Measurements from ENCODE around the gene IL1RAP. TPM values are rescaled to one million over a fixed set of nuclear protein-coding genes. Genes with fewer than 3 reads are reported as not detected.
"Not testable (repeated sequence)": the region's sequence is repeated elsewhere in the genome, so short reads cannot be mapped to it uniquely, and the experiment has no call there.

IL1RAP gene
- total RNA-seq, 1 donor, result 18.1 TPM

GRCh38 chr3:190646996-190647395, 133.1 kb downstream of the IL1RAP start:
- H3K27me3 ChIP-seq (ENCODE audit: insufficient read depth, low read length), result no peaks in the 10 kb centered on the region

DNA sequence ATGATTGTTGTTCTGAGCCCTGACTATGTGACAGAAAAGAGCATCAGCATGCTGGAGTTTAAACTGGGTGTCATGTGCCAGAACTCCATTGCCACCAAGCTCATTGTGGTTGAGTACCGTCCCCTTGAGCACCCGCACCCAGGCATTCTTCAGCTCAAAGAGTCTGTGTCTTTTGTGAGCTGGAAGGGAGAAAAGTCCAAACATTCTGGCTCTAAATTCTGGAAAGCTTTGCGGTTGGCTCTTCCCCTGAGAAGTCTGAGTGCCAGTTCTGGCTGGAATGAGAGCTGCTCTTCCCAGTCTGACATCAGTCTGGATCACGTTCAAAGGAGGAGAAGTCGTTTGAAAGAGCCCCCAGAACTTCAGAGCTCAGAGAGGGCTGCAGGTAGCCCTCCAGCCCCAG, 142.0 kb downstream of the IL1RAP start:
- H3K4me1 ChIP-seq (ENCODE audit: insufficient read depth, low read length), result no peaks in the 10 kb centered on the region
- H3K4me3 ChIP-seq (ENCODE audit: low read length), result no peak overlapping the region
- H3K9me3 ChIP-seq (ENCODE audit: low read depth, low read length), result no peaks in the 10 kb centered on the region
- H3K27me3 ChIP-seq (ENCODE audit: insufficient read depth, low read length), result no peaks in the 10 kb centered on the region

More at GRCh38 chr3:190646996-190647395, 133.1 kb downstream of the IL1RAP start:
- Histone ChIP-seq H3K4me3 (ENCODE audit: low read length) (no peak overlapping the region), H3K9me3 (ENCODE audit: low read depth, low read length) (no peaks in the 10 kb centered on the region), H3K4me1 (ENCODE audit: insufficient read depth, low read length) (no peaks in the 10 kb centered on the region)

- Histone ChIP-seq H3K9me3 (ENCODE audit: low read depth, low read length) (no peaks in the 10 kb centered on the region), H3K4me3 (ENCODE audit: low read length) (no peak overlapping the region), H3K27me3 (ENCODE audit: insufficient read depth, low read length) (no peaks in the 10 kb centered on the region), H3K4me1 (ENCODE audit: insufficient read depth, low read length) (no peaks in the 10 kb centered on the region)
Observed at GRCh38 chr3:190658106-190658505, 144.2 kb downstream of the IL1RAP start.

- Histone ChIP-seq H3K4me1 (ENCODE audit: insufficient read depth, low read length) (no peaks in the 10 kb centered on the region), H3K9me3 (ENCODE audit: low read depth, low read length) (no peaks in the 10 kb centered on the region), H3K27me3 (ENCODE audit: insufficient read depth, low read length) (no peaks in the 10 kb centered on the region), H3K4me3 (ENCODE audit: low read length) (no peak overlapping the region)
Observed at GRCh38 chr3:190666821-190667220, 152.9 kb downstream of the IL1RAP start.

DNA sequence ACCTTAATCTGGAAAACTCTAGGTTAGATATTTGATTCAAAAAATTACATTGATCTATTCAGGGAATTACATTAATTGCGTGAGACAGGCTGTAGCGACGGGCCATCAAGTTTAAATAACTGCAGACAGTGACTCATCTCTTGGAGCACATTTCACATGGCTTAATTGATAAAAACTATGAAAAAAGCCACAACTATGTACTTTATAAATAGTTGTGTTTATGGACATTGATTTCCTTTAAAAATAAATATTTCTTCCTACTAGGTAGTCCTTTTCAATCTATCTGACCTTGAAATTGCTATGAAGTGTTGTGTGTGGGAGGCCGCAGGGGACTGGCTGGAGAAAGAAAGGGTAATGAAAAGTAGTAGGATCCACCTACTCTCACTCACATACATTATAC, 157.8 kb downstream of the IL1RAP start:
- Histone ChIP-seq H3K9me3 (ENCODE audit: low read depth, low read length) (no peaks in the 10 kb centered on the region), H3K27me3 (ENCODE audit: insufficient read depth, low read length) (no peaks in the 10 kb centered on the region), H3K4me1 (ENCODE audit: insufficient read depth, low read length) (no peaks in the 10 kb centered on the region), H3K4me3 (ENCODE audit: low read length) (no peak overlapping the region)

DNA sequence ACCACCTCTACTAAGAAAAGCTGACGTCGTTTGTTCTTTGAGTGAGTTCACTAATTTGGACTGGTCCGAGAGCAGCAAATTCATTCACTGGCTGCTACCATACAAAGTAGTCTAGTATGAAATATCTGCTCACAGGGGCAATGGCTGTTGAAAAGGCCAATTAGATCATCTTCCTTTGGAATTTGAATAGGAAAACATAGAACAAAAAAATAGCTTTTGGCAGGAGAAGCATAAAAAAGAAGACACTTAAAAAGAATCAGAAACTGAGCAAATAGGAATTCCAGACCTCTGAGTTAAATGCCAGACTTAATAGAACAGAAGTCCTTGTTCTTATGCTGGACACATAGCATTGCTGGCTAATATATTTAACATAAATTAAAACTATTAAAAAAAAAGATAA, 159.3 kb downstream of the IL1RAP start:
- no peaks in the 10 kb centered on the region for H3K4me1 ChIP-seq (ENCODE audit: insufficient read depth, low read length)
- no peaks in the 10 kb centered on the region for H3K9me3 ChIP-seq (ENCODE audit: low read depth, low read length)
- H3K27me3 ChIP-seq (ENCODE audit: insufficient read depth, low read length), result no peaks in the 10 kb centered on the region

DNA sequence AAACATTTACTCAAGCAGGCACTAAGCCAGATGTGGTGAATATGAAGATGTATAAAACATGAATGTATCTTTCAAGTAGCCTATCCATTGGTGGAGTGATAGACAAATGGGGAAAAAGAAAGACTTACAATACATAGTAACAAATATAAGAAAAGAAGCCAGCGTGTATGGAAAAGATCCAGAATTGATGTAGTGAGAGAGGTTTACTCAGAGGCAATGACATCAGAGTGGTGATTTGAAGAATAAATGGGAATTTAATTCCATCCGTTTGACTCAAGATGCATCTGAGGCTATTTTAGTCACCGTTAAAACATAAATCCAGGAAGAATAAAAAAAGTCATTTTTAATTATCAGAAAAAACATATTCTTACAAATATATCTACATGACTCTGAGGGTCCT, 162.6 kb downstream of the IL1RAP start:
- no peaks in the 10 kb centered on the region for H3K4me1 ChIP-seq (ENCODE audit: insufficient read depth, low read length)
- H3K4me3 ChIP-seq (ENCODE audit: low read length), result no peak overlapping the region
- H3K27me3 ChIP-seq (ENCODE audit: insufficient read depth, low read length), result no peaks in the 10 kb centered on the region
- H3K9me3 ChIP-seq (ENCODE audit: low read depth, low read length), result no peaks in the 10 kb centered on the region

More for the DNA sequence above, 159.3 kb downstream of the IL1RAP start:
- H3K4me3 ChIP-seq (ENCODE audit: low read length), result no peak overlapping the region

GRCh38 chr3:190677001-190677400, 163.1 kb downstream of the IL1RAP start:
- no peaks in the 10 kb centered on the region for H3K27me3 ChIP-seq (ENCODE audit: insufficient read depth, low read length)
- no peaks in the 10 kb centered on the region for H3K9me3 ChIP-seq (ENCODE audit: low read depth, low read length)
- no peaks in the 10 kb centered on the region for H3K4me1 ChIP-seq (ENCODE audit: insufficient read depth, low read length)
- no peak overlapping the region for H3K4me3 ChIP-seq (ENCODE audit: low read length)

GRCh38 chr3:190677868-190678267, 164.0 kb downstream of the IL1RAP start:
- not testable (repeated sequence) for H3K4me3 ChIP-seq (ENCODE audit: low read length); H3K4me1 ChIP-seq (ENCODE audit: insufficient read depth, low read length); H3K27me3 ChIP-seq (ENCODE audit: insufficient read depth, low read length); H3K9me3 ChIP-seq (ENCODE audit: low read depth, low read length)

- Histone ChIP-seq H3K9me3 (ENCODE audit: low read depth, low read length) (no peaks in the 10 kb centered on the region), H3K4me3 (ENCODE audit: low read length) (no peak overlapping the region), H3K27me3 (ENCODE audit: insufficient read depth, low read length) (no peaks in the 10 kb centered on the region), H3K4me1 (ENCODE audit: insufficient read depth, low read length) (no peaks in the 10 kb centered on the region)
Observed at GRCh38 chr3:190680691-190681090, 166.8 kb downstream of the IL1RAP start.

- H3K27me3 ChIP-seq (ENCODE audit: insufficient read depth, low read length), result no peaks in the 10 kb centered on the region
- H3K4me1 ChIP-seq (ENCODE audit: insufficient read depth, low read length), result no peaks in the 10 kb centered on the region
- no peak overlapping the region for H3K4me3 ChIP-seq (ENCODE audit: low read length)
- peaks cover 8% of the 10 kb centered on the region for H3K9me3 ChIP-seq (ENCODE audit: low read depth, low read length)
Observed at GRCh38 chr3:190684776-190685175, 170.9 kb downstream of the IL1RAP start.

- peaks cover 8% of the 10 kb centered on the region for H3K9me3 ChIP-seq (ENCODE audit: low read depth, low read length)
- no peaks in the 10 kb centered on the region for H3K27me3 ChIP-seq (ENCODE audit: insufficient read depth, low read length)
- H3K4me1 ChIP-seq (ENCODE audit: insufficient read depth, low read length), result no peaks in the 10 kb centered on the region
- no peak overlapping the region for H3K4me3 ChIP-seq (ENCODE audit: low read length)
Observed at GRCh38 chr3:190686011-190686410, 172.1 kb downstream of the IL1RAP start.

- peaks cover 8% of the 10 kb centered on the region for H3K9me3 ChIP-seq (ENCODE audit: low read depth, low read length)
- no peaks in the 10 kb centered on the region for H3K4me1 ChIP-seq (ENCODE audit: insufficient read depth, low read length)
- no peaks in the 10 kb centered on the region for H3K27me3 ChIP-seq (ENCODE audit: insufficient read depth, low read length)
- no peak overlapping the region for H3K4me3 ChIP-seq (ENCODE audit: low read length)
Observed at GRCh38 chr3:190690246-190690645, 176.4 kb downstream of the IL1RAP start.

GRCh38 chr3:190692256-190692655, 178.4 kb downstream of the IL1RAP start:
- Histone ChIP-seq H3K4me1 (ENCODE audit: insufficient read depth, low read length) (no peaks in the 10 kb centered on the region), H3K4me3 (ENCODE audit: low read length) (no peak overlapping the region), H3K9me3 (ENCODE audit: low read depth, low read length) (peaks cover 8% of the 10 kb centered on the region), H3K27me3 (ENCODE audit: insufficient read depth, low read length) (no peaks in the 10 kb centered on the region)

GRCh38 chr3:190694335-190695001, 180.6 kb downstream of the IL1RAP start:
- no peaks in the 10 kb centered on the region for H3K9me3 ChIP-seq (ENCODE audit: low read depth, low read length)
- H3K27me3 ChIP-seq (ENCODE audit: insufficient read depth, low read length), result no peaks in the 10 kb centered on the region
- no peaks in the 10 kb centered on the region for H3K4me1 ChIP-seq (ENCODE audit: insufficient read depth, low read length)
- no peak overlapping the region for H3K4me3 ChIP-seq (ENCODE audit: low read length)

DNA sequence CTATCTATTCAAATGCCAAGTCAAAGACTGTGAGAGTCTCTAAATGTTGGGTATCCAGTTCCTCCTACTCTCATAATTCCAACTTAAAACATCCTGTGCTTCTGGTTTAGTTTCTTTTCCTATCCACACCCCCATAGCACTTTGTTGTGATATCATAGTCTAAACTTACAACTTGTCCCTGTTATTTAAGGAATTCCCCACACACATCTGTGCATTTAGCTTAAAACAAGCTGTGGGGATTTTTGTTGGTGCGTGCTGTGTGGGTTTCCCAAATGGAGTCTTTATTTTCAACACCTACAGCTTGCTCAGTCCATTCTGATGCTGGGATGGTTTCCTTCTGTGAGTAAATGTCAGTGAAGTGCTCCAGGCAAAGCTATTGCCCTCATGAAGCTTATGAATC, 181.3 kb downstream of the IL1RAP start:
- no peaks in the 10 kb centered on the region for H3K27me3 ChIP-seq (ENCODE audit: insufficient read depth, low read length)
- no peaks in the 10 kb centered on the region for H3K9me3 ChIP-seq (ENCODE audit: low read depth, low read length)
- no peak overlapping the region for H3K4me3 ChIP-seq (ENCODE audit: low read length)
- no peaks in the 10 kb centered on the region for H3K4me1 ChIP-seq (ENCODE audit: insufficient read depth, low read length)
